K562 (cell line): ENCODE measurements around the gene TSC22D3. TPM values are rescaled to one million over a fixed set of nuclear protein-coding genes. Genes with fewer than 3 reads are reported as not detected.

Experiments
- ATAC-seq: fragments of 200-7000 bp; cut with Tn5 transposase; 3 replicates; pipeline ENCODE4 v1.9.1; 2020; ENCODE audit warnings: moderate library complexity
- BruUV-seq: library from RNA; stranded (reverse); fragments of 400-500 nt; replicated peaks from 2 replicates; lab custom pipeline; 2021; lab: Mats Ljungman, UMichigan
- CTCF ChIA-PET: fragments of 300-600 bp; formaldehyde crosslinking; extraction: SDS; loops from one replicate; lab custom pipeline; 2021; ENCODE audit warnings: low intra/inter-chr PET ratio; lab: Yijun Ruan, JAX
- POLR2A ChIA-PET: fragments of 300-600, 350-650 bp; sonication (Branson Sonifier 250); formaldehyde crosslinking; extraction: SDS; loops from one replicate; lab custom pipeline; 2021; ENCODE audit warnings: antibody characterized with exemption, inconsistent platforms; lab: Yijun Ruan, JAX
- DNase-seq, 4 experiments: peaks; one replicate each; pipeline versions ENCODE4 v3.0.0 to v3.0.0-alpha.2; 2011 to 2018; ENCODE audit warnings: low spot score in 3 of 4, mixed read lengths in 3 of 4; ENCODE audit errors: extremely low read depth in 1 of 4
- FAIRE-seq: peaks from 2 replicates; lab custom pipeline; 2011; peaks lifted over from hg19 to GRCh38; lab: Jason Lieb, UNC
- H2AFZ ChIP-seq: 2 replicates; pipeline ENCODE4 v1.6.0; 2011; ENCODE audit warnings: low read depth, low read length, control low read depth, inconsistent platforms
- H3K27ac ChIP-seq: fragments of 200-600 bp; 3 replicates; pipeline ENCODE4 v1.8.0; 2011; ENCODE audit warnings: low read depth, mild to moderate bottlenecking, control low read depth, inconsistent platforms, low read length, moderate library complexity, mixed read lengths; ENCODE audit errors: extremely low read depth
- H3K27me3 ChIP-seq, 2 experiments: fragments of 300-600 bp in 1 of 2; 2 replicates in 1 of 2; 3 replicates in 1 of 2; pipeline versions ENCODE4 v1.6.0 to v1.8.0; 2011; ENCODE audit warnings: inconsistent platforms in 2 of 2, low read length in 2 of 2, mild to moderate bottlenecking in 1 of 2, mixed read lengths in 1 of 2, moderate library complexity in 1 of 2; ENCODE audit not compliant: control insufficient read depth in 2 of 2, insufficient read depth in 2 of 2
- H3K36me3 ChIP-seq: fragments of 300-600 bp; 3 replicates; pipeline ENCODE4 v1.8.0; 2011; ENCODE audit warnings: mild to moderate bottlenecking, low read length, inconsistent platforms; ENCODE audit not compliant: control insufficient read depth, insufficient read depth
- H3K4me1 ChIP-seq, 2 experiments: fragments of 200-600 bp in 1 of 2; replicated peaks in 1 of 2; 2 replicates in 1 of 2; 3 replicates in 1 of 2; pipeline versions ENCODE4 v1.5.1 to v1.8.0; 2011; ENCODE audit warnings: inconsistent platforms in 2 of 2, low read length in 2 of 2, mild to moderate bottlenecking in 1 of 2, mixed read lengths in 1 of 2, moderate library complexity in 1 of 2; ENCODE audit not compliant: control insufficient read depth in 2 of 2, insufficient read depth in 2 of 2
- H3K4me2 ChIP-seq: 2 replicates; pipeline ENCODE4 v1.6.1; 2011; ENCODE audit warnings: low read length, control low read depth, inconsistent platforms, mixed read lengths; ENCODE audit not compliant: insufficient read depth
- H3K4me3 ChIP-seq: fragments of 200-600 bp; sonication (generic), shearing (Covaris generic); 2 replicates; pipeline ENCODE4 v1.5.1; 2016; ENCODE audit warnings: control low read depth, inconsistent platforms
- H3K79me2 ChIP-seq: fragments of 200-600 bp; 3 replicates; pipeline ENCODE4 v1.8.0; 2011; ENCODE audit warnings: low read length, inconsistent platforms; ENCODE audit not compliant: control insufficient read depth, insufficient read depth
- H3K9ac ChIP-seq, 2 experiments: 2 replicates each; pipeline versions ENCODE4 v1.6.0 to v1.6.1; 2011; ENCODE audit warnings: low read depth in 2 of 2, low read length in 2 of 2, control low read depth in 1 of 2, inconsistent platforms in 1 of 2, mild to moderate bottlenecking in 1 of 2, mixed read lengths in 1 of 2; ENCODE audit not compliant: insufficient read depth in 1 of 2
- H3K9me1 ChIP-seq: one replicate; pipeline ENCODE4 v1.6.0; 2011; ENCODE audit warnings: inconsistent platforms, mild to moderate bottlenecking, low read length, moderate library complexity; ENCODE audit not compliant: control insufficient read depth, insufficient read depth
- H3K9me3 ChIP-seq: replicated peaks from 2 replicates; pipeline ENCODE4 v1.5.1; 2011; ENCODE audit warnings: low read depth, low read length, inconsistent platforms; ENCODE audit not compliant: control insufficient read depth, insufficient read depth
- H4K20me1 ChIP-seq: replicated peaks from 2 replicates; pipeline ENCODE4 v1.6.1; 2011; ENCODE audit warnings: low read length, inconsistent platforms, mixed read lengths; ENCODE audit not compliant: control insufficient read depth, insufficient read depth
- RBBP5 ChIP-seq: fragments of 200-600 bp; sonication (generic); IDR thresholded peaks from 2 replicates; pipeline ENCODE4 v1.6.1; 2012; ENCODE audit warnings: borderline replicate concordance, mild to moderate bottlenecking, low read length, control low read depth, inconsistent platforms; ENCODE audit not compliant: insufficient read depth, poor library complexity, severe bottlenecking
- YY1 ChIP-seq, 3 experiments: IDR thresholded peaks; 2 replicates each; pipeline ENCODE4 v1.6.1; 2011; ENCODE audit warnings: low read length in 2 of 3, mild to moderate bottlenecking in 2 of 3, moderate library complexity in 2 of 3, borderline replicate concordance in 1 of 3, control low read depth in 1 of 3, low read depth in 1 of 3; ENCODE audit not compliant: insufficient read depth in 3 of 3, insufficient replicate concordance in 2 of 3, control insufficient read depth in 1 of 3, insufficient read length in 1 of 3; ENCODE audit errors: extremely low read depth in 1 of 3
- ZBTB33 ChIP-seq: sonication (generic); formaldehyde crosslinking; IDR thresholded peaks from 2 replicates; pipeline ENCODE4 v1.8.1; 2023; ENCODE audit warnings: mild to moderate bottlenecking, missing genetic modification reagents
- ZFPM2 ChIP-seq: fragments of 250-450 bp; sonication (Bioruptor Pico); IDR thresholded peaks from 2 replicates; pipeline ENCODE4 v1.5.1; 2022; ENCODE audit warnings: mild to moderate bottlenecking
- ZNF655 ChIP-seq: fragments of 250-450 bp; sonication (Bioruptor Pico); IDR thresholded peaks from 2 replicates; pipeline ENCODE4 v1.5.0; 2021
- WGBS: fragments of 100-300 bp; shearing (Covaris generic); methylation state at CpG from one replicate; pipeline ENCODE4 v1.1.6; 2016; ENCODE audit warnings: low coverage, mixed read lengths; ENCODE audit not compliant: insufficient coverage; ENCODE audit errors: missing lambda C conversion rate; 5-methylcytosine and 5-hydroxymethylcytosine counted together
- in situ Hi-C: fragments of 300-500 bp; cut with MboI; formaldehyde crosslinking; loops from 4 replicates; pipeline ENCODE4 v1.15.0; 2018; ENCODE audit warnings: inconsistent platforms, mixed read lengths
- intact Hi-C: fragments of 100-400 bp; cut with micrococcal nuclease; formaldehyde crosslinking; loops from 2 replicates; pipeline ENCODE4 v1.14.2; 2022
- polyA plus RNA-seq, 8 experiments: library from polyadenylated mRNA; depleted of rRNA in 4 of 8; stranded (reverse) in 5 of 8; unstranded in 3 of 8; fragments of >200 nt; fragmentation: Nextera tagmentation in 2 of 8; fragmentation: Illumina TruSeq in 1 of 8; extraction: Ambion mirVana in 2 of 8; extraction: Trizol in 1 of 8; gene quantifications; 2 replicates each; pipeline versions ENCODE4 v1.2.1 to v1.2.3, GENCODE V29; 2011 to 2014; ENCODE audit warnings: inconsistent platforms in 1 of 8, missing spikeins in 1 of 8
- total RNA-seq, 7 experiments: library from RNA; depleted of rRNA in 6 of 7; stranded (reverse); fragments of >200 nt in 6 of 7; fragmentation: Illumina TruSeq in 2 of 7; extraction: Trizol in 2 of 7; gene quantifications; 2 replicates each; pipeline versions ENCODE4 v1.2.1 to v1.2.3, GENCODE V29; 2011 to 2021; ENCODE audit warnings: low replicate concordance in 1 of 7
- TF ChIP-seq, protein P1 (sequence below): sonication (generic); IDR thresholded peaks from 2 replicates; pipeline ENCODE4 v1.6.1; 2016
- TF ChIP-seq, protein P2 (sequence below): sonication (generic); formaldehyde crosslinking; IDR thresholded peaks from 2 replicates; pipeline ENCODE4 v1.8.1; 2022; ENCODE audit warnings: missing genetic modification reagents

The TSC22D3 gene
- total and polyA plus RNA-seq, 9 of the 15 experiments (the other 6 are each of a cell fraction or from before 2014, with no cell fraction given) = 0.48 to 3.0 (median 0.87) TPM

GRCh38 chrX:107707866-107708265 lies 67.7 kb downstream of the TSC22D3 start:
- POLR2A ChIA-PET = no interaction called here

More at GRCh38 chrX:107707866-107708265, 67.7 kb downstream of the TSC22D3 start:
- H3K4me3 ChIP-seq = no peak overlapping the region
- TF ChIP-seq ZNF655 (CRISPR knock-in tag) (no peak), ZFPM2 (CRISPR knock-in tag) (no peak), YY1 (IDR thresholded peaks at IDR 0.05; ENCODE audit: borderline replicate concordance in 1 of 3, control insufficient read depth in 1 of 3, extremely low read depth in 1 of 3, insufficient read depth in 3 of 3, insufficient read length in 1 of 3, insufficient replicate concordance in 2 of 3, low read depth in 1 of 3, low read length in 2 of 3) (no peak), RBBP5 (no peak), ZBTB33 (CRISPR knock-in tag) (no peak)
- TF ChIP-seq, protein P1, sequence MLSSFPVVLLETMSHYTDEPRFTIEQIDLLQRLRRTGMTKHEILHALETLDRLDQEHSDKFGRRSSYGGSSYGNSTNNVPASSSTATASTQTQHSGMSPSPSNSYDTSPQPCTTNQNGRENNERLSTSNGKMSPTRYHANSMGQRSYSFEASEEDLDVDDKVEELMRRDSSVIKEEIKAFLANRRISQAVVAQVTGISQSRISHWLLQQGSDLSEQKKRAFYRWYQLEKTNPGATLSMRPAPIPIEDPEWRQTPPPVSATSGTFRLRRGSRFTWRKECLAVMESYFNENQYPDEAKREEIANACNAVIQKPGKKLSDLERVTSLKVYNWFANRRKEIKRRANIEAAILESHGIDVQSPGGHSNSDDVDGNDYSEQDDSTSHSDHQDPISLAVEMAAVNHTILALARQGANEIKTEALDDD = no peak
- TF ChIP-seq, protein P2, sequence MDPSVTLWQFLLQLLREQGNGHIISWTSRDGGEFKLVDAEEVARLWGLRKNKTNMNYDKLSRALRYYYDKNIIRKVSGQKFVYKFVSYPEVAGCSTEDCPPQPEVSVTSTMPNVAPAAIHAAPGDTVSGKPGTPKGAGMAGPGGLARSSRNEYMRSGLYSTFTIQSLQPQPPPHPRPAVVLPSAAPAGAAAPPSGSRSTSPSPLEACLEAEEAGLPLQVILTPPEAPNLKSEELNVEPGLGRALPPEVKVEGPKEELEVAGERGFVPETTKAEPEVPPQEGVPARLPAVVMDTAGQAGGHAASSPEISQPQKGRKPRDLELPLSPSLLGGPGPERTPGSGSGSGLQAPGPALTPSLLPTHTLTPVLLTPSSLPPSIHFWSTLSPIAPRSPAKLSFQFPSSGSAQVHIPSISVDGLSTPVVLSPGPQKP (CRISPR knock-in tag) = no peak
- in situ Hi-C loops = no loop called here
- no TSS peak for BruUV-seq
- intact Hi-C loops = no loop called here
- H2AFZ ChIP-seq = no peak overlapping the region
- no peaks in the 10 kb centered on the region for H3K9me1 ChIP-seq
- ATAC-seq (no peak), DNase-seq (no peak), FAIRE-seq (no peak)
- WGBS = 34% methylated on average over 8 of the region's 9 CpGs
- no peaks in the 10 kb centered on the region for H3K9me3 ChIP-seq
- H3K27me3 ChIP-seq = no peaks in the 10 kb centered on the region; a peak in 1 of 5 replicates
- H3K4me1 ChIP-seq = peaks cover 6 to 8% of the 10 kb centered on the region in 2 experiments; a peak in 4 of 5 replicates
- no peaks in the 10 kb centered on the region for H3K79me2 ChIP-seq
- no peaks in the 10 kb centered on the region for H3K36me3 ChIP-seq
- no peaks in the 10 kb centered on the region for H4K20me1 ChIP-seq
- CTCF ChIA-PET = no interaction called here
- no peak overlapping the region for H3K9ac ChIP-seq
- no peak overlapping the region for H3K4me2 ChIP-seq
- H3K27ac ChIP-seq = no peak overlapping the region
